Ascending aorta (tissue), 2 donors: ENCODE data around the gene LAGE3. TPM values are rescaled to one million over a fixed set of nuclear protein-coding genes. Genes with fewer than 3 reads are reported as not detected.
A peak's percentile ranks its signal among the peaks of the same experiment; 100 is the strongest.

Source experiments
- DNase-seq, 2 donors: peaks; one replicate each; pipeline ENCODE4 v3.0.0-alpha.2; 2019; ENCODE audit warnings: low spot score in 2 of 2
- H3K27ac ChIP-seq, 2 donors: fragments of 200-600 bp; sonication (generic); one replicate each; pipeline ENCODE4 v1.5.1; 2016 to 2017; ENCODE audit warnings: mild to moderate bottlenecking in 1 of 2
- H3K27me3 ChIP-seq: fragments of 200-600 bp; sonication (generic); one replicate; pipeline ENCODE4 v1.5.1; 2017
- H3K36me3 ChIP-seq, 2 donors: fragments of 200-600 bp; sonication (generic); one replicate each; pipeline ENCODE4 v1.5.1; 2016
- H3K4me1 ChIP-seq, 2 donors: fragments of 200-600 bp; sonication (generic); one replicate each; pipeline ENCODE4 v1.5.1; 2016 to 2017; ENCODE audit warnings: mild to moderate bottlenecking in 1 of 2
- H3K4me3 ChIP-seq, 2 donors: fragments of 200-600 bp; sonication (generic); one replicate each; pipeline ENCODE4 v1.5.1; 2016 to 2017; ENCODE audit warnings: mild to moderate bottlenecking in 1 of 2
- H3K9me3 ChIP-seq, 2 donors: fragments of 200-600 bp; sonication (generic); one replicate each; pipeline ENCODE4 v1.5.1; 2016
- CTCF ChIP-seq, 3 experiments: fragments of 200-600 bp in 2 of 3; fragments of 450-650 bp in 1 of 3; sonication (generic) in 2 of 3; IDR thresholded peaks; one replicate each; pipeline ENCODE4 v1.5.1; 2016 to 2019; ENCODE audit warnings: antibody characterized with exemption in 3 of 3, mild to moderate bottlenecking in 1 of 3, moderate library complexity in 1 of 3
- intact Hi-C: fragments of 100-400 bp; cut with DNase I; formaldehyde crosslinking; loops from one replicate; pipeline ENCODE4 v1.15.1; 2023
- total RNA-seq: library from RNA; depleted of rRNA; stranded (reverse); fragments of >200 nt; gene quantifications from one replicate; pipeline ENCODE4 v1.1.0, GENCODE V29; 2016

The LAGE3 gene
- total RNA-seq, 1 donor from 2014 or later = 52.0 TPM

- intact Hi-C loops = loop anchor here (2.0 to 5.0 kb wide), 2 partner anchors 47 to 49 kb away; partner anchors contain the start of gene GDI1
- no peak for DNase-seq
Measured at GRCh38 chrX:154485150-154486051, 6.3 kb upstream of the LAGE3 start.

DNA sequence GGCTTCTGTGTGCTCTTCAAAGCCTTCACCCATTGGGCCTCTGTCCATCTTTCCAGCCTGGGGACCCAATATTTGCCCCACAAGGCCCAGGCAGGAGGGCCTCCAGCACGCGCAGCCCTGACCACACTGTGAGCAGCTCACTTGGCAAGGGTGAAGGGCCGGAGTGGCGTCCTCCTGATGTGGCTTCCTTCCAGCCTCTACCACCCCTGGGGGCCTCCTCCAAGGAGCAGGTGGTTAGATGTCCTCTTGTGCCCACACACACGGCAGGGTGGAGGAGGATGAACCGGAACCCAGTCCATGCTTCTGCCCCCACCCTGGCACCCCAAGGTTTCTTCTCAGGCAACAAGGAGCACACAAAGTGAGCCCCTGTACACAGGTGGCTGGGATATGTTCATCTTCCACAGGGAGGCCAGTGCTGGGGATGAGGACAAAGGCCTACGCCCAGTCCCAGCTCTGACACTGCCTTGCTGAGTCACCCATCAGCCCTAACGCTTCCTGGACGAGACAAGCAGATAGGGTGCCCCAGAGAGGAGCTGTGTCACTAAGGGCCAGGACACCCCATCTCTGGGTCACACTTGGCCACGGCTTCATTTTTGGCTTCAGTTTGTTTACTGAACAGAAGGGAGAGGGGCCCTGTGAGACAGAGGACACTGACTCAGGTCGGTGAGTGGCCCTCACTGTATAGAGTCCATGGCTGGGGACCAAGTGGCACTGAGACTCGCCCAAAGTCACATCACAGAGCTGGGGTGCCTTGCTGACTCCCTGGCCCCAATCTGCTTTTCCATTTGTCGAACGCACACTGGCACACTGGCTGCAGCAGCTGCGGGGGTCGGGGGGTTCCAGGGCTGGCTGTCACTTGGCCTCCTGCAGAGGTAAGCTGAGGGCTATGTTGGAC is 5.4 kb upstream of the LAGE3 start:
- Histone ChIP-seq H3K27ac (no peak overlapping the region), H3K36me3 (peaks cover 0 to 6% of the 10 kb centered on the region in 2 donors), H3K4me1 (peaks cover 0 to 11% of the 10 kb centered on the region in 2 donors), H3K9me3 (no peaks in the 10 kb centered on the region), H3K4me3 (no peak overlapping the region), H3K27me3 (no peaks in the 10 kb centered on the region)
- intact Hi-C loops = loop anchor here (5.0 kb wide), 1 partner anchor 48 kb away; no protein-coding TSS in a partner anchor
- TF ChIP-seq CTCF (IDR thresholded peaks at IDR 0.05) = no peak
- no peak for DNase-seq

More at GRCh38 chrX:154485150-154486051, 6.3 kb upstream of the LAGE3 start:
- H3K4me1 ChIP-seq = peaks cover 0 to 11% of the 10 kb centered on the region in 2 donors
- H3K36me3 ChIP-seq = peaks cover 0 to 6% of the 10 kb centered on the region in 2 donors
- no peaks in the 10 kb centered on the region for H3K9me3 ChIP-seq
- H3K4me3 ChIP-seq = peak overlapping the region; percentile 64 to 81
- H3K27me3 ChIP-seq = no peaks in the 10 kb centered on the region
- no peak for TF ChIP-seq CTCF (IDR thresholded peaks at IDR 0.05)
- peak overlapping the region; percentile 64 to 67 for H3K27ac ChIP-seq

DNA sequence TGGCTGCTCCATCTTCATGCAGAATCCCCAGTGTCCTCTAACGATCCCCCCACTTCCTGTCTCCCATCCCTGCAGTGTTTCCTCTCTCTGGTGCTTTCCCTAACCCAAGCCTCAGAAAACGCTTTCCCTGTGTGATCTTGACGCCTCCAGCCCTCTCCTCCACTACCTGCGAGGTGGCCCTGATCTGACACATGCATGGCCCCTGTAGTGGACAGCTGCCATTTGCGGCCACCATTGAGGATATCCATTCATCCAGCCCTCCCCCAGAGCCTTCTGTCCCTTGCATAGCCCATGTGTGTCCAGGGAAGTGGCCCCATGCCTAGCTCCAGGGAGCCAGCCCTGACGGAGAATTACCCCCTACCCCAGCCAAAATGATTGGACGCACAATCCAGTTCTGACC is 4.2 kb upstream of the LAGE3 start:
- Histone ChIP-seq H3K4me3 (no peak overlapping the region), H3K9me3 (no peaks in the 10 kb centered on the region), H3K36me3 (peaks cover 0 to 6% of the 10 kb centered on the region in 2 donors), H3K4me1 (peaks cover 0 to 6% of the 10 kb centered on the region in 2 donors), H3K27ac (no peak overlapping the region), H3K27me3 (no peaks in the 10 kb centered on the region)
- DNase-seq = no peak
- intact Hi-C loops = no loop called here
- TF ChIP-seq CTCF (IDR thresholded peaks at IDR 0.05) = no peak

- intact Hi-C loops = no loop called here
- Histone ChIP-seq H3K27me3 (no peaks in the 10 kb centered on the region), H3K4me3 (no peak overlapping the region), H3K27ac (no peak overlapping the region), H3K9me3 (no peaks in the 10 kb centered on the region), H3K4me1 (peaks cover 0 to 6% of the 10 kb centered on the region in 2 donors), H3K36me3 (peaks cover 0 to 2% of the 10 kb centered on the region in 2 donors)
- DNase-seq = no peak
- TF ChIP-seq CTCF (IDR thresholded peaks at IDR 0.05) = no peak
Measured at GRCh38 chrX:154482786-154483185, 3.7 kb upstream of the LAGE3 start.

GRCh38 chrX:154481911-154482601 is 3.0 kb upstream of the LAGE3 start:
- H3K36me3 ChIP-seq = no peaks in the 10 kb centered on the region
- H3K4me3 ChIP-seq = no peak overlapping the region
- H3K9me3 ChIP-seq = no peaks in the 10 kb centered on the region
- H3K27me3 ChIP-seq = no peaks in the 10 kb centered on the region
- TF ChIP-seq CTCF (IDR thresholded peaks at IDR 0.05) = no peak
- intact Hi-C loops = no loop called here
- no peak overlapping the region for H3K27ac ChIP-seq
- peaks cover 0 to 6% of the 10 kb centered on the region in 2 donors for H3K4me1 ChIP-seq
- no peak for DNase-seq
